Loucy (cell line): ENCODE results near the gene MAN2B2.

Source experiments
- CTCF ChIP-seq: fragments of 200-600 bp; sonication (generic); conservative IDR thresholded peaks from 2 replicates; pipeline ENCODE4 v1.5.1; 2014; ENCODE audit warnings: mild to moderate bottlenecking, antibody characterized with exemption, low read length
- EZH2phosphoT487 ChIP-seq: fragments of 200-600 bp; IDR thresholded peaks from 2 replicates; pipeline ENCODE4 v1.6.1; 2018; ENCODE audit warnings: antibody characterized with exemption, mild to moderate bottlenecking, moderate library complexity, borderline replicate concordance

GRCh38 chr4:6591781-6592180 is 16.8 kb downstream of the MAN2B2 start:
- TF ChIP-seq CTCF, result 0 out of 2 replicates have a peak, but pooled peaks have one; percentile 13
- TF ChIP-seq EZH2phosphoT487, result no peak
